SK-N-SH (cell line): ENCODE data around the gene EDRF1.

Source experiments
- CTCF ChIP-seq: fragments of 200-600 bp; sonication (generic); IDR thresholded peaks from 2 replicates; pipeline ENCODE4 v1.6.1; 2017; ENCODE audit warnings: antibody characterized with exemption, mild to moderate bottlenecking, moderate library complexity
- GABPA ChIP-seq: IDR thresholded peaks from 2 replicates; pipeline ENCODE4 v1.4.0; 2012; ENCODE audit warnings: low read depth, mild to moderate bottlenecking
- IRF3 ChIP-seq: fragments of 150-350 bp; IDR thresholded peaks from 2 replicates; pipeline ENCODE4 v1.6.1; 2016; ENCODE audit warnings: mild to moderate bottlenecking, low read depth, low read length
- MAX ChIP-seq: IDR thresholded peaks from 2 replicates; pipeline ENCODE4 v1.4.0; 2012; ENCODE audit warnings: low read depth
- RCOR1 ChIP-seq: fragments of 150-350 bp; IDR thresholded peaks from 2 replicates; pipeline ENCODE4 v1.6.1; 2017; ENCODE audit warnings: antibody characterized with exemption, low read length
- REST ChIP-seq: IDR thresholded peaks from 2 replicates; pipeline ENCODE4 v1.6.1; 2012; ENCODE audit warnings: mild to moderate bottlenecking, low read depth, low read length, moderate library complexity
- SMC3 ChIP-seq: IDR thresholded peaks from 2 replicates; pipeline ENCODE4 v1.6.1; 2012; ENCODE audit warnings: low read depth, low read length, improper control_type of control experiment
- YY1 ChIP-seq: IDR thresholded peaks from 2 replicates; pipeline ENCODE4 v1.4.0; 2012; ENCODE audit warnings: low read depth, mild to moderate bottlenecking

GRCh38 chr10:125801574-125801973 is 82.1 kb downstream of the EDRF1 start:
- TF ChIP-seq SMC3, result no peak
- TF ChIP-seq REST, result no peak
- TF ChIP-seq CTCF, result no peak
- TF ChIP-seq MAX, result no peak
- no peak for TF ChIP-seq YY1
- no peak for TF ChIP-seq GABPA
- no peak for TF ChIP-seq IRF3
- TF ChIP-seq RCOR1, result no peak
